HG03432 (cell line): ENCODE data around the gene AUNIP.

Experiments used
- ATAC-seq: cut with Tn5 transposase; IDR thresholded peaks from one replicate; pipeline ENCODE4 v1.9.1; 2021; ENCODE audit warnings: mild to moderate bottlenecking, moderate library complexity; ENCODE audit not compliant: unreplicated experiment

Gene AUNIP

DNA sequence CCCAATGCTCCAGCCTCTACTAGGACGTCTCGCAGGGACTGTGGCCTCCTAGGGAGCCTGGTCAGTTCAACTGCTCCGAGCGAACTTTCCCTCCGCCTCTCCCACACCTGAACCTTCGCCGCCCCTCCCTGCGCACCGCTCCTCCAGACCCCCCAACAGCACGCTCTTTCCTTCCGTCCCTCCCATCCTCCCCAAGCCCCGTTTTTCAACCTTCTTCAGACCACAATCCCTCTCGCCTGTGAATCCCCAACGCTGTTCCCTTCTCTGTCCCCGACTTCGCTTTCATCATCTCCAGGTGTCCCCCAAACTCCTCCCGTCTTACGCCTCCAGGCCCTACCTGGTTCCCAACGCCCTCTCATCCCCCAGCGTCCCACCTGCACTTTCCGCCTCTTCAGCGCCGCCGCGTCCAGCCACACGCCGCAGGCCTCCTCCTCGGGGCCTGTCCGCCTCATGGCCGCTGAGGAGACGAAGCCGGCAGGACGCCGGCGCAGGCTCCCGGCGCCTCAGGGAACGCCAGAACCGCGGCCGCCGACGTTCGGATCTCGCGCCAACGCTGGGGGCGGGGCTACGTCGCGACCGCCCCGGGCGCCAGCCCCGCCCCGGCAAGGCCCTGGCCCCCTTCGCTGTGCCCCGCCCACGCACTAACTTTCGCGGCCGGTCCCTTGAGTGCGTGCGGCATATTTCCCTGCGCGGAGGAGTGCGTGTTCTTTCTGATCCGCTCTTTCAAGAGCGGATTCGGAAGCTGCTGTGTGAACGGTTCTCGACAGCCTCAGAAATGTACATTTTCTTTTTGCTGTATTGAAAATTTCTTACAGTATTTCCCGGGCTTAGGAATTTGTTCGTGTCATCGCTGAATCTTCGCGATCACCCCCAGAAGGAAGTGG, at the start of gene AUNIP:
Gene AUNIP (minus strand): TSS at position 552 of the 884 bp plus-strand sequence. CDS start 100 bp downstream, at position 452.
- ATAC-seq = peak; percentile 90

DNA sequence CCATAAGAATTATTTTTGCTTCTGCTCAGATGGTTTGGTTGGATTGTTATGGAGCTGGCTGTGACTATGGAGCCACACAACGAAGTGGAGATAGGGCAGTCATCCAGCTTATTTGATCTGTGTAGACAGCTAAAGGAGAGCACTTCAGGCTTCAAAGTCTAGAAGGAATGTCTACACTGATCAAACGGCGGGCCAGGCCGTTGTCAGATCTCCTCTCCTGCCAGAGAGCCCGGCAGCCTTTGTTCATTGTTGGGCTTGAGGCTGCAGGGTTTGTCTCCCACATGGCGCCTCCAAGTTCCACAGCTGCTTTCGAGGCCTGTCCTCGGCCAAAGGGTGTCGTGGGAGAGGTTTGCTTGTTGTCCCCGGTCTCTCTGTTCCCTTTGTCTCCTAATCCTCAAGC, 49.8 kb upstream of the AUNIP start:
- ATAC-seq = no peak

- no peak for ATAC-seq
Measured at GRCh38 chr1:25908161-25908560, 48.9 kb upstream of the AUNIP start.

- no peak for ATAC-seq
Measured at GRCh38 chr1:25907601-25908000, 48.3 kb upstream of the AUNIP start.

DNA sequence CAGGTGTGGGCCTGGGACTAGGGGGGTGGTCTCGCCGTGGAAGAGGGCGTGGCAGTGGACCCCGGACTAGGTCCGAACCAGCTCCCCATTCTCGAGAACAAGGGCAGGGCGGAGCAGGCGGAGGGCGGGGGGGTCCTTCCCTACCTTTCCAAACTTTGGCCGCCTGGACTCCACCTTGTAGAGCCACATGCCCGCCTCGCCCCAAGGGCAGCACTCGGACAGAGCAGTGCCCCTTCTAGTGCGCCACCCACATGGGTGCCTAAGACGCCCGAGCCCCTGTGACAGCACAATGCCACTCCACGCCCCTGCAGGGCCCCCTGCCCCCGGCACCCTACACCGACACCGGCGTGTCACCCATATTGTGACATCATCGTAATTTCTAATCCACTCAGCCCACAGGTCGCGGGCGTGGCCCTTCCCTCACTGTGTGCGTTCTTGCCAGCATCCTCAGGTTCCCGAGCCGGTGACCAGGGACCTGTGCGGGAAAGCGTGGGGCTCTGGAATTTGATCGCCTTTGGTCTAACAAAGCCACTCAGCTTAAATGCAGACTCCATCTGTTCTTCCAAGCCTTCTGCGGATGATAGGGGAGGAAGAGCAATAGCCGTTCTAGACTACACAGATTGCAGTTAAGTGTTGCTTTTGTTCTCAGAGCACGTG, 47.5 kb upstream of the AUNIP start:
- ATAC-seq = peak; percentile 3

GRCh38 chr1:25905680-25906643, 46.7 kb upstream of the AUNIP start, which contains the start of gene STMN1:
TSS of gene STMN1 (minus strand) at chr1:25906419. CDS start at chr1:25904676, 1,743 bp downstream.
- ATAC-seq = peak; percentile 61

DNA sequence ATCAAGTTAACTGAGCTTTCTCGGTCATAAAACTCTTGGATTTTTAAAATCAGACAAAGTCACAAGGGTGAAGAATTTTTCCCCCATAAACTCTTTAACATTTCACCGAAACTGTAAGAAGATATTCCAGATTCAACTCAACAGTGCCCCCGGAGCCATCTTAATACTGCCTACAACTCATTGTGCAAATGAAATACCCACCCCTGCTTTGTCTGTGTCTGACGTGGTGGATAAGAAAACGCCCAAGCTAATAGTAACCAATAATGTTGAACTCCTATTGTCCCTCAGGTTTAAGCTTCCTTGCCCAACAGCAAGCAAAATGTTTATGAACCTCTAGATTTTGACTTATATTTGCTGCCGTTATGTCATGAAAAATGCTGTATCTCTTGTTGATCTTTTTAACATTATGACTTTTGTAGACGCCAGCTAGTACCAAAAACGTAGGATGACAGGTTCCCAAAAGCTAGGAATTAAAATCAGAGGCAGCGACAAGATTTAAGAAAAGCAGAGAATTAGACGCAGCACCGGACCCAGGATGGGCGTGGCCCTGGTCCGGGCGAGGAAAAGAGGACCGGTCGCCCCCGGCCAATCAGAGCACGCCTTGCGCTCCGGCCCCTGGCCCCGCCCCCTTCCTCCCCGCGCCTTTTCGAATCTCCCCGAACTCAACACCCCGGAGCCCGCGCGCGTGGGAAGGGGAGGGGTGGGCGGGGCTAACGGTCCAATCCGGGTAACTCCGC, 45.9 kb upstream of the AUNIP start:
- peak; percentile 79 for ATAC-seq

DNA sequence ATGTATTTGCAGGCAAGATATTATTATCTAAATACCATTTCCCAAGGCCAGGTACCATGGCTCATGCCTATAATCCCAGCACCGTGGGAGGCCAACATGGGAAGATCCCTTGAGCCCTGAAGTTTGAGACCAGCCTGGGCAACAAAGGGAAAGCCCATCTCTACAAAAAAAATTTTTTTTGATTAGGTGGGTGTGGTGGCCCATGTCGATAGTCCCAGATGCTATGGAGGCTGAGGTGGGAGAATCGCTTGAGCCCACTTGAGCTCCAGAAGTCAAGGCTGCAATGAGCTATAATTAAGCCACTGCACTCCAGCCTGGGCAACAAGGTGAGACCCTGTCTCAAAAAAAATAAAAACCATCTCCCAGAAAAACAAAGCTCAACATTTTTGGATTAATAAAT, 44.7 kb upstream of the AUNIP start:
- ATAC-seq = no peak

- no peak for ATAC-seq
Measured at GRCh38 chr1:25902462-25902861, 43.2 kb upstream of the AUNIP start.

DNA sequence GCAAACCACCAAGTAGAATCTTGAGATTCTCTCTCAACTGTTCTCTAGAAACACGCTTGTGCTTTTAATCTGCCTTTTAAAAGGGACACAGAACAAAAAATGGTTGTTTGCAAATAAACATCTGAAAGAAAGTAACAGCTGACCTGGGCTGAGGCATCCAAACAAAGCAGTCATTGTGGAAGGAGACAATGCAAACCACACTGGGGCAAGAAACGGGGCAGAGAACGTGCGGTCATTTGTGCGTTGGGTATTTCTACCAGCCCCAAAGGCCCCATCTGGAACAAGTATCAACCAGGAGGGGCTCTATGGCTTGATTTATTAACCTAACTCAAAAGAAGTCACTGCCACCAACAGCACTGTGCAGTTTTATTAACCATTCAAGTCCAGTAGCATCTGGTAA, 41.0 kb upstream of the AUNIP start:
- ATAC-seq = no peak

GRCh38 chr1:25899792-25900191, 40.5 kb upstream of the AUNIP start:
- no peak for ATAC-seq

GRCh38 chr1:25898223-25899015, 39.2 kb upstream of the AUNIP start:
- ATAC-seq = no peak

DNA sequence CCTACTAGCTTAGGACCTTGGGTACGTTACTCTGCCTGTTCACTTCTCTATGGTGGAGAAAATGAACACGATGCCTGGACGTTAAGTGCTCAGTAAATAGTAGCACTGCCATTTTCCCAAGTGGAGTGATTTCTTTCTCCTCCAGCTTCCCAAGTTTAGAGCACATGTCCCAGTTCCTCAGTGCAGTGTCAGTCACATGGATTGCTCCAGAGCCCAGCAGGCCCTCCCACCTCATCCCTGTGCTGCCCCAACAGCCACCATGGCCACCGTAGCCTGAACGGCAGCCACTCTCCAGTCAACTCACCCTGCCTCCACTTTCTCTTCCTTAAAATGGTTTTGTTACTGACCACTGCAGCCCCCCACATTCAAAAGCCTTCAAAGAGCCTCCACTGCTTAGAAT, 38.5 kb upstream of the AUNIP start:
- no peak for ATAC-seq

DNA sequence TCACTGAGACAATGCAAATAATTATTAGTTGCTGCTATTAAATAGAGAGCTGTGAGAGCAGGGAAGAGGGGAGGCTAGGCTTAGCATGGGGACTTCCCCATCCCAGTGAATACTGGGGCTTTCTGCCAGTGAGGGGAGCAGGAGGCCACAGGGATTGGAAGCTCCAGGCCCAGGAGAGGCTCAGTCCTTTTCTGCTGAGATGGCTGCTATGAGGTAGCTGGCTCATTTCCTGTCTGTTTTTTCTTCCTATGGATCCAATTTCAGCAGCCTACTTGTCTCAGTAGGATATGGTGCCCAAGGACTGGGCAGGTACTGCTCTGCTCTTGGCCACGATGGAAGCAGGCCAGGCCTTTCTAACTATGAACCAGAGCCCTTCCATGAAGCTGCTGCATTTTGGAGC, 37.0 kb upstream of the AUNIP start:
- ATAC-seq = no peak

DNA sequence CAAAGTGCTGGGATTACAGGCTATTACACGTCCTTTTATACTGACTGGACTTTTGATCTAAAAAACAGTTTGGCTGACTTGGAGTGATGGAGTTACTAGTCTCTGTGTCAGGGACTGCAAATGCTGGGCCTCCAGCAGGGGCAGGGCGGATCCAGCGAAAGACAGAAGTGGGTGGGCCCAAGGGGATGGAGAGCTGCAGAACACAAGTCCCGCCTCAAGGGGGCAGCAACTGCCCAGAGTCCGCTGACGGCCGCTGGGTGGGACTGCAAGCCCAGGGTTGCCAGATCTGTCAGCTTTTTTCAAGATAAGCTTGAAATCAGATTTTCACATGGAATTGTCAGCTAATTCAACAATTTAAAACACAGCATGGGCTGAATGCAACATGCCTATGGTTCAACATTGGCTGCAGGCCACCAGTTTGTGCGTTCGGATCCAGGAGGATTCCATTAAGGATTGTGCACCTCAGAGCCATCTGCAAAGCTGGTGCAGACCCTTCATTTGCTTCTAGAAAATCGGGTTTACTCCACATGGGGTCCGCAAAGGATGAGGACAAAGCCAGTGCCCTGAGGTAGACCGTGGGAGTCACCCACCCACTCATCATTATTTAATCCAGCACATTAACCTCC, 36.2 kb upstream of the AUNIP start:
- ATAC-seq = peak; percentile 91

DNA sequence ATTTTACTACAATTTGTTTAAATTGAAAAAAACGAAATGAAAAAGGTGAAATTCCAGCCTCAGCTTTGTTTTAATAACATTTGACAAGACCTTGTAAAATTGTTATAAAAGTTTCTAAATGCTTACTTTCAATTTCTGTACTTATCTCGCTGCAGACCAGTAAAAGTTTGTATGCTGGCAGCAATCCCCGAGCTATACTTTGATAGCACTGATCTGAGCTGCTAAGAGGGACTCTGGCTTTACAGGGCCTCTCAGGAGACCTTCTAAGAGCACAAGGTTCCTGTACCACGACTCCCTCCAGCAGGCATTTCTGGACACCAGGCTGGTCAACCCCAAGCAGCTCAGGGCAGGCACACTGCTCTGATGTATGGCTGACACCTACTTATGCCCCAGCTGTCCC, 33.9 kb upstream of the AUNIP start:
- no peak for ATAC-seq

DNA sequence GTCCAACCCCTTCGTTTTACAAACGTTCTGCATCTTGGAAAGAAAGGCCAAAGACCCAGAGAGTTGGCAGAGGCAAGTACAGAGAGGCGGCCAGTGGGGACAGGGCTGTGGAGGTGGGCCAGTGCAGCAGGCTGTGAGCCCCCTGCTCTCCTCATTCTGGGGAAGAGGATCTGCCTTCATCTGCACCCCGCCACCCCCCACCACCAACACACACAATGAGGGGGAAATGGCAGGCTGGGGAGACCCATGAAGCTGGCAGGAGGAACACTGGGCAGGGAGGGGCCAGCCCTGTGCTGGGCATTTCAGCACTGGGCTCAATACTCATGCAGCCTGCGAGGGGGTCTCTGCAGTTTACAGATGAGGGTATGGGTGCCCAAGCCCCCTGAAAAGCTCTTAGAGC, 32.3 kb upstream of the AUNIP start:
- ATAC-seq = no peak

- no peak for ATAC-seq
Measured at GRCh38 chr1:25890239-25891034, 31.2 kb upstream of the AUNIP start.
